HEK293 (cell line): ENCODE results near the gene KLK3.

Source experiments
- BCL11B ChIP-seq: fragments of 450-650 bp; formaldehyde crosslinking; IDR thresholded peaks from 2 replicates; pipeline ENCODE4 v1.5.1; 2016; ENCODE audit warnings: low read depth, missing biosample characterization, missing genetic modification characterization
- FEZF1 ChIP-seq: fragments of 450-650 bp; formaldehyde crosslinking; IDR thresholded peaks from 2 replicates; pipeline ENCODE4 v1.5.1; 2016; ENCODE audit warnings: missing biosample characterization, missing genetic modification characterization
- GLIS1 ChIP-seq: fragments of 450-650 bp; formaldehyde crosslinking; IDR thresholded peaks from 2 replicates; pipeline ENCODE4 v1.5.1; 2016; ENCODE audit warnings: missing biosample characterization, missing genetic modification characterization
- IKZF3 ChIP-seq: fragments of 450-650 bp; IDR thresholded peaks from 2 replicates; pipeline ENCODE4 v1.5.0; 2018; ENCODE audit warnings: missing biosample characterization, mild to moderate bottlenecking, missing genetic modification characterization, moderate library complexity
- KLF16 ChIP-seq: fragments of 450-650 bp; formaldehyde crosslinking; IDR thresholded peaks from 2 replicates; pipeline ENCODE4 v1.5.1; 2017; ENCODE audit warnings: missing biosample characterization, missing genetic modification characterization
- MYNN ChIP-seq: fragments of 450-650 bp; formaldehyde crosslinking; IDR thresholded peaks from 2 replicates; pipeline ENCODE4 v1.5.1; 2016; ENCODE audit warnings: missing biosample characterization, missing genetic modification characterization, borderline replicate concordance
- PRDM1 ChIP-seq: fragments of 450-650 bp; formaldehyde crosslinking; IDR thresholded peaks from 2 replicates; pipeline ENCODE4; 2016; ENCODE audit warnings: missing biosample characterization, missing genetic modification characterization
- ZBTB17 ChIP-seq: fragments of 450-650 bp; formaldehyde crosslinking; IDR thresholded peaks from 2 replicates; pipeline ENCODE4 v1.5.1; 2016; ENCODE audit warnings: missing biosample characterization, missing genetic modification characterization
- ZBTB21 ChIP-seq: fragments of 450-650 bp; formaldehyde crosslinking; IDR thresholded peaks from 2 replicates; pipeline ENCODE4 v1.5.1; 2017; ENCODE audit warnings: missing biosample characterization, missing genetic modification characterization
- ZBTB48 ChIP-seq: fragments of 450-650 bp; formaldehyde crosslinking; IDR thresholded peaks from 2 replicates; pipeline ENCODE4 v1.5.1; 2016; ENCODE audit warnings: missing biosample characterization, missing genetic modification characterization
- ZFP37 ChIP-seq: fragments of 450-650 bp; formaldehyde crosslinking; IDR thresholded peaks from 2 replicates; pipeline ENCODE4 v1.5.1; 2016; ENCODE audit warnings: missing biosample characterization, missing genetic modification characterization
- ZNF121 ChIP-seq: fragments of 450-650 bp; formaldehyde crosslinking; IDR thresholded peaks from 2 replicates; pipeline ENCODE4 v1.5.1; 2016; ENCODE audit warnings: missing biosample characterization, missing genetic modification characterization
- ZNF140 ChIP-seq: fragments of 450-650 bp; formaldehyde crosslinking; IDR thresholded peaks from 2 replicates; pipeline ENCODE4 v1.5.1; 2016; ENCODE audit warnings: missing biosample characterization, missing genetic modification characterization
- ZNF16 ChIP-seq: fragments of 450-650 bp; formaldehyde crosslinking; IDR thresholded peaks from 2 replicates; pipeline ENCODE4 v1.5.1; 2016; ENCODE audit warnings: low read depth, missing biosample characterization, missing genetic modification characterization
- ZNF184 ChIP-seq: fragments of 450-650 bp; IDR thresholded peaks from 2 replicates; pipeline ENCODE4 v1.5.1; 2018; ENCODE audit warnings: missing biosample characterization, mild to moderate bottlenecking, missing genetic modification characterization
- ZNF248 ChIP-seq: fragments of 450-650 bp; formaldehyde crosslinking; IDR thresholded peaks from 2 replicates; pipeline ENCODE4 v1.5.1; 2017; ENCODE audit warnings: missing biosample characterization, missing genetic modification characterization
- ZNF292 ChIP-seq: fragments of 450-650 bp; formaldehyde crosslinking; IDR thresholded peaks from 2 replicates; pipeline ENCODE4 v1.5.1; 2016; ENCODE audit warnings: low read depth, missing biosample characterization, missing genetic modification characterization, borderline replicate concordance
- ZNF350 ChIP-seq: fragments of 450-650 bp; formaldehyde crosslinking; IDR thresholded peaks from 2 replicates; pipeline ENCODE4 v1.5.0; 2017; ENCODE audit warnings: missing biosample characterization, mild to moderate bottlenecking, missing genetic modification characterization
- ZNF404 ChIP-seq: fragments of 450-650 bp; formaldehyde crosslinking; IDR thresholded peaks from 2 replicates; pipeline ENCODE4 v1.5.1; 2017; ENCODE audit warnings: missing biosample characterization, missing genetic modification characterization
- ZNF426 ChIP-seq: fragments of 450-650 bp; formaldehyde crosslinking; IDR thresholded peaks from 2 replicates; pipeline ENCODE4 v1.5.1; 2017; ENCODE audit warnings: missing biosample characterization, missing genetic modification characterization, mild to moderate bottlenecking, inconsistent platforms, moderate library complexity
- ZNF473 ChIP-seq: fragments of 450-650 bp; formaldehyde crosslinking; IDR thresholded peaks from 2 replicates; pipeline ENCODE4 v1.5.1; 2017; ENCODE audit warnings: missing biosample characterization, missing genetic modification characterization
- ZNF48 ChIP-seq: fragments of 450-650 bp; formaldehyde crosslinking; IDR thresholded peaks from 2 replicates; pipeline ENCODE4 v1.5.1; 2016; ENCODE audit warnings: missing biosample characterization, missing genetic modification characterization
- ZNF555 ChIP-seq: fragments of 450-650 bp; formaldehyde crosslinking; conservative IDR thresholded peaks from 2 replicates; pipeline ENCODE4 v1.5.1; 2017; ENCODE audit warnings: missing biosample characterization, mild to moderate bottlenecking, missing genetic modification characterization, inconsistent platforms
- ZNF561 ChIP-seq: fragments of 450-650 bp; IDR thresholded peaks from 2 replicates; pipeline ENCODE4 v1.5.1; 2018; ENCODE audit warnings: missing biosample characterization, missing genetic modification characterization, borderline replicate concordance
- ZNF623 ChIP-seq: fragments of 450-650 bp; formaldehyde crosslinking; IDR thresholded peaks from 2 replicates; pipeline ENCODE4 v1.5.1; 2016; ENCODE audit warnings: missing biosample characterization, missing genetic modification characterization
- ZNF654 ChIP-seq: fragments of 450-650 bp; formaldehyde crosslinking; IDR thresholded peaks from 2 replicates; pipeline ENCODE4 v1.5.1; 2016; ENCODE audit warnings: low read depth, missing biosample characterization, missing genetic modification characterization
- ZNF747 ChIP-seq: fragments of 450-650 bp; formaldehyde crosslinking; IDR thresholded peaks from 2 replicates; pipeline ENCODE4 v1.5.1; 2016; ENCODE audit warnings: missing biosample characterization, missing genetic modification characterization
- ZNF76 ChIP-seq: fragments of 450-650 bp; formaldehyde crosslinking; IDR thresholded peaks from 2 replicates; pipeline ENCODE4; 2016; ENCODE audit warnings: low read depth, missing biosample characterization, missing genetic modification characterization, borderline replicate concordance
- TF ChIP-seq, protein P1 (sequence below): fragments of 450-650 bp; IDR thresholded peaks from 2 replicates; pipeline ENCODE4 v1.5.1; 2018; ENCODE audit warnings: missing biosample characterization, mild to moderate bottlenecking, missing genetic modification characterization
- TF ChIP-seq, protein P2 (sequence below): fragments of 450-650 bp; formaldehyde crosslinking; IDR thresholded peaks from 2 replicates; pipeline ENCODE4 v1.5.1; 2016; ENCODE audit warnings: missing biosample characterization, missing genetic modification characterization
- TF ChIP-seq, protein P3 (sequence below): fragments of 450-650 bp; formaldehyde crosslinking; IDR thresholded peaks from 2 replicates; pipeline ENCODE4; 2016; ENCODE audit warnings: missing biosample characterization, missing genetic modification characterization
- TF ChIP-seq, protein P4 (sequence below): fragments of 450-650 bp; formaldehyde crosslinking; IDR thresholded peaks from 2 replicates; pipeline ENCODE4 v1.5.1; 2016; ENCODE audit warnings: missing biosample characterization, missing genetic modification characterization, low read depth
- TF ChIP-seq, protein P5 (sequence below): fragments of 450-650 bp; formaldehyde crosslinking; IDR thresholded peaks from 2 replicates; pipeline ENCODE4 v1.5.1; 2016; ENCODE audit warnings: missing biosample characterization, missing genetic modification characterization

KLK3 gene

DNA sequence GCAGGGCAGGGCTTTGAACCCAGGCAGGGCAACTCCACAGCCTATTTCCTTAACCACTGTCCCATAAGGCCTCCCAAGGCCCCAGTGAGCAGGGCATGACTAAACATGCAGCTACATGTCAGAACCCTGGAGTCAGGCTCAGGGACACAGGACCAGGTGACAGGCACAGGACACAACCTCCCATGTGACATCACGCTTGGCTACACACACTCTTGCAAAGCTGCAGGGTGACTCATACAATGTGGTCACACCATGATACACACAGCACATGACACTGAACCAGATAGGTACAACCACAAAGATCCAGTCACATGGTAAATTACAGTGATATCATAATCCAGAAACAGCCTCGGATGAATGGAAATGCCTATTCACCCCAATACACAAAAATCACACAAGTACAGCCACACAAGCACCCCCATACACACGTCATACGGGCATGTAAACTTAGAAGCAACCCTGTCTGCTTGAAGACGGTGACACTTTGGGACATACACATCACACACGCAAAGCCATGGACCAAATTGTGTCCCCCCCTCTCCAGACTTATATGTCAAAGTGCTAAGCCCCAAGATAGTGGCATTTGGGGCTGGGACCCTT, 42.0 kb downstream of the KLK3 start (continued):
- TF ChIP-seq, protein P1, sequence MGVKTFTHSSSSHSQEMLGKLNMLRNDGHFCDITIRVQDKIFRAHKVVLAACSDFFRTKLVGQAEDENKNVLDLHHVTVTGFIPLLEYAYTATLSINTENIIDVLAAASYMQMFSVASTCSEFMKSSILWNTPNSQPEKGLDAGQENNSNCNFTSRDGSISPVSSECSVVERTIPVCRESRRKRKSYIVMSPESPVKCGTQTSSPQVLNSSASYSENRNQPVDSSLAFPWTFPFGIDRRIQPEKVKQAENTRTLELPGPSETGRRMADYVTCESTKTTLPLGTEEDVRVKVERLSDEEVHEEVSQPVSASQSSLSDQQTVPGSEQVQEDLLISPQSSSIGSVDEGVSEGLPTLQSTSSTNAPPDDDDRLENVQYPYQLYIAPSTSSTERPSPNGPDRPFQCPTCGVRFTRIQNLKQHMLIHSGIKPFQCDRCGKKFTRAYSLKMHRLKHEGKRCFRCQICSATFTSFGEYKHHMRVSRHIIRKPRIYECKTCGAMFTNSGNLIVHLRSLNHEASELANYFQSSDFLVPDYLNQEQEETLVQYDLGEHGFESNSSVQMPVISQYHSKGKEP (tag by site-specific recombination) = peak; percentile 47; the same call in 1 of the 2 replicates
- TF ChIP-seq KLF16 (tag by site-specific recombination) (no peak), ZNF140 (tag by site-specific recombination) (no peak), ZNF555 (tag by site-specific recombination) (no peak), IKZF3 (tag by site-specific recombination) (peak; percentile 21; the same call in 1 of the 2 replicates), ZNF76 (tag by site-specific recombination) (peak; percentile 75; the same call in 1 of the 2 replicates), ZNF623 (tag by site-specific recombination) (no peak; the same call in none of the 2 replicates), ZNF473 (tag by site-specific recombination) (no peak), ZBTB21 (tag by site-specific recombination) (peak; percentile 99), BCL11B (tag by site-specific recombination) (no peak), ZNF16 (tag by site-specific recombination) (no peak), GLIS1 (tag by site-specific recombination) (peak; percentile 84), ZFP37 (tag by site-specific recombination) (peak; percentile 92), ZBTB48 (tag by site-specific recombination) (peak; percentile 92), PRDM1 (tag by site-specific recombination) (no peak), ZNF654 (no peak), ZNF48 (tag by site-specific recombination) (no peak), ZNF561 (tag by site-specific recombination) (no peak), MYNN (tag by site-specific recombination) (no peak), ZBTB17 (tag by site-specific recombination) (peak; percentile 92), ZNF350 (tag by site-specific recombination) (no peak), ZNF292 (tag by site-specific recombination) (no peak), ZNF426 (tag by site-specific recombination) (no peak), ZNF747 (no peak), ZNF121 (no peak), FEZF1 (tag by site-specific recombination) (no peak), ZNF404 (no peak), ZNF248 (tag by site-specific recombination) (no peak), ZNF184 (tag by site-specific recombination) (0 out of 2 replicates have a peak, but pooled peaks have one; percentile 12)
- TF ChIP-seq, protein P2, sequence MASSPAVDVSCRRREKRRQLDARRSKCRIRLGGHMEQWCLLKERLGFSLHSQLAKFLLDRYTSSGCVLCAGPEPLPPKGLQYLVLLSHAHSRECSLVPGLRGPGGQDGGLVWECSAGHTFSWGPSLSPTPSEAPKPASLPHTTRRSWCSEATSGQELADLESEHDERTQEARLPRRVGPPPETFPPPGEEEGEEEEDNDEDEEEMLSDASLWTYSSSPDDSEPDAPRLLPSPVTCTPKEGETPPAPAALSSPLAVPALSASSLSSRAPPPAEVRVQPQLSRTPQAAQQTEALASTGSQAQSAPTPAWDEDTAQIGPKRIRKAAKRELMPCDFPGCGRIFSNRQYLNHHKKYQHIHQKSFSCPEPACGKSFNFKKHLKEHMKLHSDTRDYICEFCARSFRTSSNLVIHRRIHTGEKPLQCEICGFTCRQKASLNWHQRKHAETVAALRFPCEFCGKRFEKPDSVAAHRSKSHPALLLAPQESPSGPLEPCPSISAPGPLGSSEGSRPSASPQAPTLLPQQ (tag by site-specific recombination) = peak; percentile 87
- TF ChIP-seq, protein P3, sequence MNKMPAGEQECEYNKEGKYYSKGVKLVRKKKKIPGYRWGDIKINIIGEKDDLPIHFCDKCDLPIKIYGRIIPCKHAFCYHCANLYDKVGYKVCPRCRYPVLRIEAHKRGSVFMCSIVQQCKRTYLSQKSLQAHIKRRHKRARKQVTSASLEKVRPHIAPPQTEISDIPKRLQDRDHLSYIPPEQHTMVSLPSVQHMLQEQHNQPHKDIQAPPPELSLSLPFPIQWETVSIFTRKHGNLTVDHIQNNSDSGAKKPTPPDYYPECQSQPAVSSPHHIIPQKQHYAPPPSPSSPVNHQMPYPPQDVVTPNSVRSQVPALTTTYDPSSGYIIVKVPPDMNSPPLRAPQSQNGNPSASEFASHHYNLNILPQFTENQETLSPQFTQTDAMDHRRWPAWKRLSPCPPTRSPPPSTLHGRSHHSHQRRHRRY (tag by site-specific recombination) = no peak
- TF ChIP-seq, protein P4, sequence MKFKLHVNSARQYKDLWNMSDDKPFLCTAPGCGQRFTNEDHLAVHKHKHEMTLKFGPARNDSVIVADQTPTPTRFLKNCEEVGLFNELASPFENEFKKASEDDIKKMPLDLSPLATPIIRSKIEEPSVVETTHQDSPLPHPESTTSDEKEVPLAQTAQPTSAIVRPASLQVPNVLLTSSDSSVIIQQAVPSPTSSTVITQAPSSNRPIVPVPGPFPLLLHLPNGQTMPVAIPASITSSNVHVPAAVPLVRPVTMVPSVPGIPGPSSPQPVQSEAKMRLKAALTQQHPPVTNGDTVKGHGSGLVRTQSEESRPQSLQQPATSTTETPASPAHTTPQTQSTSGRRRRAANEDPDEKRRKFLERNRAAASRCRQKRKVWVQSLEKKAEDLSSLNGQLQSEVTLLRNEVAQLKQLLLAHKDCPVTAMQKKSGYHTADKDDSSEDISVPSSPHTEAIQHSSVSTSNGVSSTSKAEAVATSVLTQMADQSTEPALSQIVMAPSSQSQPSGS (tag by site-specific recombination) = peak; percentile 90
- TF ChIP-seq, protein P5, sequence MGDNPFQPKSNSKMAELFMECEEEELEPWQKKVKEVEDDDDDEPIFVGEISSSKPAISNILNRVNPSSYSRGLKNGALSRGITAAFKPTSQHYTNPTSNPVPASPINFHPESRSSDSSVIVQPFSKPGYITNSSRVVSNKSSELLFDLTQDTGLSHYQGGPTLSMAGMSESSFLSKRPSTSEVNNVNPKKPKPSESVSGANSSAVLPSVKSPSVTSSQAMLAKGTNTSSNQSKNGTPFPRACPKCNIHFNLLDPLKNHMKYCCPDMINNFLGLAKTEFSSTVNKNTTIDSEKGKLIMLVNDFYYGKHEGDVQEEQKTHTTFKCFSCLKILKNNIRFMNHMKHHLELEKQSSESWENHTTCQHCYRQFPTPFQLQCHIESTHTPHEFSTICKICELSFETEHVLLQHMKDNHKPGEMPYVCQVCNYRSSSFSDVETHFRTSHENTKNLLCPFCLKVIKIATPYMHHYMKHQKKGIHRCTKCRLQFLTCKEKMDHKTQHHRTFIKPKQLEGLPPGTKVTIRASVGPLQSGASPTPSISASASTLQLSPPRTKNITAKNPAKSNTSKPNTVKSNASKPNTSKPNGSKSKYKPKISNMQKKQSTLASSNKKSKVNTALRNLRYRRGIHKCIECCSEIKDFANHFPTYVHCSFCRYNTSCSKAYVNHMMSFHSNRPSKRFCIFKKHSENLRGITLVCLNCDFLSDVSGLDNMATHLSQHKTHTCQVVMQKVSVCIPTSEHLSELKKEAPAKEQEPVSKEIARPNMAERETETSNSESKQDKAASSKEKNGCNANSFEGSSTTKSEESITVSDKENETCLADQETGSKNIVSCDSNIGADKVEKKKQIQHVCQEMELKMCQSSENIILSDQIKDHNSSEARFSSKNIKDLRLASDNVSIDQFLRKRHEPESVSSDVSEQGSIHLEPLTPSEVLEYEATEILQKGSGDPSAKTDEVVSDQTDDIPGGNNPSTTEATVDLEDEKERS (tag by site-specific recombination) = peak; percentile 46; the same call in 1 of the 2 replicates
